Hepatocyte (in vitro differentiated cells): ENCODE results near the gene SNTG2.

Experiments used
- CTCF ChIP-seq: fragments of 200-600 bp; sonication (generic); IDR thresholded peaks from 2 replicates; pipeline ENCODE4 v1.5.1; 2016; ENCODE audit warnings: antibody characterized with exemption, mild to moderate bottlenecking; ENCODE audit not compliant: poor library complexity
- EZH2 ChIP-seq: fragments of 200-600 bp; sonication (generic); IDR thresholded peaks from 2 replicates; pipeline ENCODE4 v1.6.1; 2016; ENCODE audit warnings: antibody characterized with exemption, mild to moderate bottlenecking, borderline replicate concordance
- EZH2phosphoT487 ChIP-seq: fragments of 200-600 bp; sonication (generic); IDR thresholded peaks from one replicate; pipeline ENCODE4 v1.6.1; 2018; ENCODE audit warnings: antibody characterized with exemption, mild to moderate bottlenecking, low read depth, moderate library complexity; ENCODE audit not compliant: unreplicated experiment, severe bottlenecking

GRCh38 chr2:975095-975494 lies 24.4 kb downstream of the SNTG2 start:
- TF ChIP-seq CTCF (no peak), EZH2 (no peak), EZH2phosphoT487 (no peak)
